Fibroblast of lung (primary cell): ENCODE data around the gene CPTP. TPM values are rescaled to one million over a fixed set of nuclear protein-coding genes. Genes with fewer than 3 reads are reported as not detected.

ENCODE experiments used
- DNase-seq, 2 donors: peaks; one replicate each; pipeline versions ENCODE4 v3.0.0 to v3.0.0-alpha.2; 2010; ENCODE audit warnings: low read depth in 2 of 2
- H2AFZ ChIP-seq: 2 replicates; pipeline ENCODE4 v1.5.1; 2012; ENCODE audit warnings: low read length, control low read depth, inconsistent platforms
- H3K27ac ChIP-seq: 2 replicates; pipeline ENCODE4 v1.5.1; 2011; ENCODE audit warnings: low read length, control low read depth; ENCODE audit not compliant: insufficient read depth
- H3K27me3 ChIP-seq: 2 replicates; pipeline ENCODE4 v1.5.1; 2011; ENCODE audit warnings: mild to moderate bottlenecking, low read length; ENCODE audit not compliant: control insufficient read depth, insufficient read depth
- H3K36me3 ChIP-seq: 2 replicates; pipeline ENCODE4 v1.5.1; 2011; ENCODE audit warnings: low read length; ENCODE audit not compliant: control insufficient read depth, insufficient read depth
- H3K4me1 ChIP-seq: 2 replicates; pipeline ENCODE4 v1.5.1; 2011; ENCODE audit warnings: low read length; ENCODE audit not compliant: control insufficient read depth, insufficient read depth; ENCODE audit errors: extremely low read depth
- H3K4me2 ChIP-seq: 2 replicates; pipeline ENCODE4 v1.5.1; 2011; ENCODE audit warnings: low read length, control low read depth; ENCODE audit not compliant: insufficient read depth; ENCODE audit errors: extremely low read depth
- H3K4me3 ChIP-seq, 4 experiments: fragments of 200-600 bp in 1 of 4; sonication (generic) in 1 of 4; replicated peaks in 1 of 4; 2 replicates each; pipeline ENCODE4 v1.5.1; 2011 to 2016; ENCODE audit warnings: low read length in 4 of 4, low read depth in 3 of 4, mild to moderate bottlenecking in 3 of 4, control low read depth in 2 of 4, inconsistent platforms in 1 of 4, mixed read lengths in 1 of 4; ENCODE audit not compliant: insufficient read depth in 1 of 4; ENCODE audit errors: control extremely low read depth in 1 of 4
- H3K79me2 ChIP-seq: 2 replicates; pipeline ENCODE4 v1.5.1; 2012; ENCODE audit warnings: mild to moderate bottlenecking, low read length, inconsistent platforms; ENCODE audit not compliant: control insufficient read depth, insufficient read depth
- H3K9ac ChIP-seq: 2 replicates; pipeline ENCODE4 v1.5.1; 2011; ENCODE audit warnings: mild to moderate bottlenecking, low read length, control low read depth; ENCODE audit not compliant: insufficient read depth
- H3K9me3 ChIP-seq: 2 replicates; pipeline ENCODE4 v1.5.1; 2012; ENCODE audit warnings: low read depth, low read length; ENCODE audit not compliant: control insufficient read depth, insufficient read depth
- H4K20me1 ChIP-seq: 2 replicates; pipeline ENCODE4 v1.5.1; 2011; ENCODE audit warnings: low read length; ENCODE audit not compliant: control insufficient read depth, insufficient read depth; ENCODE audit errors: extremely low read depth
- EZH2 ChIP-seq: IDR thresholded peaks from 2 replicates; pipeline ENCODE4 v1.5.1; 2012; ENCODE audit warnings: low read length, control low read depth, mild to moderate bottlenecking; ENCODE audit errors: missing control alignments
- polyA plus RNA-seq, 2 donors: library from polyadenylated mRNA; depleted of rRNA in 1 of 2; stranded (reverse) in 1 of 2; unstranded in 1 of 2; fragments of >200 nt; gene quantifications; 2 replicates each; pipeline ENCODE4 v1.2.1, GENCODE V29; 2011 to 2012; ENCODE audit warnings: missing spikeins in 1 of 2
- total RNA-seq: library from RNA; depleted of rRNA; stranded (reverse); fragments of >200 nt; gene quantifications from 2 replicates; pipeline ENCODE4 v1.2.1, GENCODE V29; 2014
- TF ChIP-seq, protein P1 (sequence below), 2 donors: IDR thresholded peaks in 1 of 2; conservative IDR thresholded peaks in 1 of 2; 1 replicate in 1 of 2; 2 replicates in 1 of 2; pipeline ENCODE4 v1.5.1; 2011 to 2012; ENCODE audit warnings: low read length in 2 of 2, control low read depth in 1 of 2, inconsistent platforms in 1 of 2, low read depth in 1 of 2, mild to moderate bottlenecking in 1 of 2

CPTP gene
- total and polyA plus RNA-seq, 2 donors (not counting 1 experiment from before 2014, with no cell fraction given): 6.0 to 10.1 TPM

DNA sequence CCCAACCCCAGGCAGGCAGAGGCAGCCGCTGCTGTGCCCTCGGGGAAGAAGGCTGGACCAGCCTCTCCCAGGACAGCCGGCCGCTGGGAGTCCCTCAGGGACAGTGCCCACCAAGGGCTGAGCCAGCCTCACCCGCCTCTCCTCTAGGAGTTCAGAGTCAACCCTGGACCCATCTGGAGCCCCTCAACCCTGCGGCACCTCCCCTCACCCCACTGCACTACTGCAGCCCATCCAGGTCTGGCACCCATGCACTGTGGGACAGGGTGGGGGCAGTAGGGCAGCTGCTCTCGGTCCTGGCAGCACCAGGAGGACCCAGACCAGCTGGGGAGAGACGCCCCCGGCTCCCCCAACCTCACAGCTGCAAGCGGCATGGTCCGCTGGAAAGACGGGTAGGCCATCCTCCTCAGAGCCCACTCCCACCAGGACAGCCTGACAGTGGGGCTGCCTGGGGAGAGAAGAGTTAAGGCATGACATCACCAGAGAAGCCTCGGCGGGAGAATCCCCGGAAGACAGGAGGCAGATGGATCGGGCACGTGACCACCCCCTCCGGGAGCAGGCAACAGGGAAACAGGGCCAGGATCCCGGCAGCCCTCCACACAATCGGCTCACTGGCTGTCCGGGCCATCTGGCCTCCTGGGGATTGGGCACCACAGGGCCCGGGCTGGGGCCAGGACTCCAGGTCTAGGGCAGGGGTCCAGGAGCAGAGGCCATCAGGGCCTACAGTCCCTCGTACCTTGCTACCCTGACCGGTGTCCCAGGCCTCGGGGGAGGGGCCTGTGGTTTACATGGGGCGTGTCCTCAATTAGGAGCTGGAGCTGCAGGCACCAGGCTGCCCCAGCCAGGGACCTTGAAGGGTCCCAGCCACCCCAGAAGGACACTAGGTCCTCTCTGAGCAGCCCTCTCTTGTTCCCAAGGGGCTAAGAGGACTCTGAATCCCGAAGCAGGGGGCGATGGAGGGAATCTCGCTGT lies 20.0 kb upstream of the CPTP start:
- Histone ChIP-seq H3K4me1 (peaks cover 21% of the 10 kb centered on the region), H3K27me3 (no peaks in the 10 kb centered on the region), H3K27ac (peak overlapping the region; percentile 39), H3K36me3 (peaks cover 12% of the 10 kb centered on the region), H2AFZ (no peak overlapping the region), H4K20me1 (no peaks in the 10 kb centered on the region), H3K4me3 (peak overlapping the region; percentile 31 to 84 (median 78)), H3K79me2 (peaks cover 46% of the 10 kb centered on the region), H3K9me3 (no peaks in the 10 kb centered on the region), H3K9ac (peak overlapping the region; percentile 39), H3K4me2 (peak overlapping the region; percentile 99)
- no peak for TF ChIP-seq EZH2
- TF ChIP-seq, protein P1, sequence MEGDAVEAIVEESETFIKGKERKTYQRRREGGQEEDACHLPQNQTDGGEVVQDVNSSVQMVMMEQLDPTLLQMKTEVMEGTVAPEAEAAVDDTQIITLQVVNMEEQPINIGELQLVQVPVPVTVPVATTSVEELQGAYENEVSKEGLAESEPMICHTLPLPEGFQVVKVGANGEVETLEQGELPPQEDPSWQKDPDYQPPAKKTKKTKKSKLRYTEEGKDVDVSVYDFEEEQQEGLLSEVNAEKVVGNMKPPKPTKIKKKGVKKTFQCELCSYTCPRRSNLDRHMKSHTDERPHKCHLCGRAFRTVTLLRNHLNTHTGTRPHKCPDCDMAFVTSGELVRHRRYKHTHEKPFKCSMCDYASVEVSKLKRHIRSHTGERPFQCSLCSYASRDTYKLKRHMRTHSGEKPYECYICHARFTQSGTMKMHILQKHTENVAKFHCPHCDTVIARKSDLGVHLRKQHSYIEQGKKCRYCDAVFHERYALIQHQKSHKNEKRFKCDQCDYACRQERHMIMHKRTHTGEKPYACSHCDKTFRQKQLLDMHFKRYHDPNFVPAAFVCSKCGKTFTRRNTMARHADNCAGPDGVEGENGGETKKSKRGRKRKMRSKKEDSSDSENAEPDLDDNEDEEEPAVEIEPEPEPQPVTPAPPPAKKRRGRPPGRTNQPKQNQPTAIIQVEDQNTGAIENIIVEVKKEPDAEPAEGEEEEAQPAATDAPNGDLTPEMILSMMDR (conservative IDR thresholded peaks at IDR 0.05 in 1 of 2, IDR thresholded peaks at IDR 0.05 in 1 of 2; ENCODE audit: low read depth in 1 of 2, low read length in 2 of 2): no peak
- DNase-seq: peak; percentile 73 to 79

GRCh38 chr1:1305300-1306069 lies 19.1 kb upstream of the CPTP start:
- Histone ChIP-seq H3K9me3 (no peaks in the 10 kb centered on the region), H3K36me3 (peaks cover 13% of the 10 kb centered on the region), H3K4me2 (peak overlapping the region; percentile 99), H3K9ac (peak overlapping the region; percentile 48), H4K20me1 (no peaks in the 10 kb centered on the region), H3K79me2 (peaks cover 48% of the 10 kb centered on the region), H3K27ac (peak overlapping the region; percentile 39), H3K27me3 (no peaks in the 10 kb centered on the region), H3K4me1 (peaks cover 23% of the 10 kb centered on the region), H3K4me3 (peak overlapping the region; percentile 66 to 84 (median 78)), H2AFZ (no peak overlapping the region)
- TF ChIP-seq EZH2: no peak
- TF ChIP-seq, protein P1 (conservative IDR thresholded peaks at IDR 0.05 in 1 of 2, IDR thresholded peaks at IDR 0.05 in 1 of 2; ENCODE audit: low read depth in 1 of 2, low read length in 2 of 2): no peak
- DNase-seq: peak; percentile 73 to 80
